Measurements from ENCODE around the gene TSEN2.

GRCh38 chr3:12455740-12456139, 28.5 kb upstream of the TSEN2 start:
- TF ChIP-seq ZNF660 (CRISPR knock-in tag; IDR thresholded peaks at IDR 0.05; ENCODE audit: borderline replicate concordance, low read depth) (no peak), E2F1 (CRISPR knock-in tag; IDR thresholded peaks at IDR 0.05) (no peak)
